Osteocyte (in vitro differentiated cells): ENCODE measurements around the gene SLC13A3. TPM values are rescaled to one million over a fixed set of nuclear protein-coding genes. Genes with fewer than 3 reads are reported as not detected.

Source experiments
- DNase-seq: peaks from one replicate; pipeline ENCODE4 v3.0.0; 2021; ENCODE audit warnings: mixed read lengths; ENCODE audit not compliant: unreplicated experiment; ENCODE audit errors: extremely low spot score
- H3K27ac Mint-ChIP-seq: one replicate; pipeline ENCODE4 v1.8.0; 2021; ENCODE audit warnings: mild to moderate bottlenecking, mixed read lengths; ENCODE audit not compliant: unreplicated experiment
- H3K27me3 Mint-ChIP-seq: one replicate; pipeline ENCODE4 v1.8.0; 2021; ENCODE audit warnings: mixed read lengths; ENCODE audit not compliant: unreplicated experiment
- H3K36me3 Mint-ChIP-seq: one replicate; pipeline ENCODE4 v1.8.0; 2021; ENCODE audit warnings: mixed read lengths; ENCODE audit not compliant: unreplicated experiment
- H3K4me1 Mint-ChIP-seq: one replicate; pipeline ENCODE4 v1.8.0; 2021; ENCODE audit warnings: mixed read lengths; ENCODE audit not compliant: unreplicated experiment
- H3K4me3 Mint-ChIP-seq: one replicate; pipeline ENCODE4 v1.8.0; 2021; ENCODE audit warnings: mild to moderate bottlenecking, moderate library complexity, mixed read lengths; ENCODE audit not compliant: unreplicated experiment
- H3K9me3 Mint-ChIP-seq: one replicate; pipeline ENCODE4 v1.8.0; 2021; ENCODE audit warnings: mixed read lengths; ENCODE audit not compliant: unreplicated experiment
- total RNA-seq: library from RNA; stranded (reverse); gene quantifications from 2 replicates; pipeline ENCODE4 v1.2.1, GENCODE V29; 2021
- TF ChIP-seq, protein P1 (sequence below): fragments of 200-600 bp; sonication (generic); IDR thresholded peaks from 2 replicates; pipeline ENCODE4 v1.5.0; 2021; ENCODE audit warnings: antibody characterized with exemption, mild to moderate bottlenecking, moderate library complexity

SLC13A3 gene
- total RNA-seq, 1 donor from 2014 or later: 1.8 TPM

DNA sequence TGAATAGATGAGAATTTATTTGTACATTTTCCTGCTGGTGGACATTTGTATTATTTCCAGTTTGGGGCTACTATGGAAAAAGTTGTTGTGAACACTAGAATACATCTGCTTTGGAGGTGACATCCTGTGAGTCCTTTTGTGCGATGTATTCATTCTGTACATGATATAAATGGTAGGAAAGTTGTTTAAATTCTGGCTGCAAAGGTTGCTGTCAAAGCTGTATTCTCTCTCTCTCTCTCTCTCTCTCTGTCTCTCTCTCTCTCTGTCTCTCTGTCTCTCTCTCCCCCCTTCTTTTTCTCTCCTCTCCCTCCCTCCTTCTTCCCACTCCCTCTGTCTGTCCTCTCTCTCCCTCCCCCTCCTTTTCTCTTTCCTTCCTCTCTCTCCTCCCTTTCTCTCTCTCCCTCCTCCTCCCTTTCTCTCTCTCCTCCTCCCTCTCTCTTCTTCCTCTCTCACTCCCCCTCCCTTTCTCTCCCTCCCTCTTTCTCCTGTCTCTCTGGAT, 25.3 kb downstream of the SLC13A3 start:
- TF ChIP-seq, protein P1, sequence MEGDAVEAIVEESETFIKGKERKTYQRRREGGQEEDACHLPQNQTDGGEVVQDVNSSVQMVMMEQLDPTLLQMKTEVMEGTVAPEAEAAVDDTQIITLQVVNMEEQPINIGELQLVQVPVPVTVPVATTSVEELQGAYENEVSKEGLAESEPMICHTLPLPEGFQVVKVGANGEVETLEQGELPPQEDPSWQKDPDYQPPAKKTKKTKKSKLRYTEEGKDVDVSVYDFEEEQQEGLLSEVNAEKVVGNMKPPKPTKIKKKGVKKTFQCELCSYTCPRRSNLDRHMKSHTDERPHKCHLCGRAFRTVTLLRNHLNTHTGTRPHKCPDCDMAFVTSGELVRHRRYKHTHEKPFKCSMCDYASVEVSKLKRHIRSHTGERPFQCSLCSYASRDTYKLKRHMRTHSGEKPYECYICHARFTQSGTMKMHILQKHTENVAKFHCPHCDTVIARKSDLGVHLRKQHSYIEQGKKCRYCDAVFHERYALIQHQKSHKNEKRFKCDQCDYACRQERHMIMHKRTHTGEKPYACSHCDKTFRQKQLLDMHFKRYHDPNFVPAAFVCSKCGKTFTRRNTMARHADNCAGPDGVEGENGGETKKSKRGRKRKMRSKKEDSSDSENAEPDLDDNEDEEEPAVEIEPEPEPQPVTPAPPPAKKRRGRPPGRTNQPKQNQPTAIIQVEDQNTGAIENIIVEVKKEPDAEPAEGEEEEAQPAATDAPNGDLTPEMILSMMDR: no peak
- Mint-ChIP-seq H3K4me1 (peaks cover 13% of the 10 kb centered on the region), H3K27ac (no peak overlapping the region)

GRCh38 chr20:46624946-46625345, 26.3 kb downstream of the SLC13A3 start:
- DNase-seq: no peak
- TF ChIP-seq, protein P1: no peak
- Mint-ChIP-seq H3K27ac (no peak overlapping the region), H3K9me3 (peaks cover 16% of the 10 kb centered on the region), H3K4me3 (no peak overlapping the region), H3K36me3 (no peaks in the 10 kb centered on the region), H3K27me3 (peaks cover 4% of the 10 kb centered on the region), H3K4me1 (peaks cover 14% of the 10 kb centered on the region)

More for the DNA sequence above, 25.3 kb downstream of the SLC13A3 start:
- no peak overlapping the region for H3K4me3 Mint-ChIP-seq
- peaks cover 4% of the 10 kb centered on the region for H3K27me3 Mint-ChIP-seq
- no peak for DNase-seq
- H3K36me3 Mint-ChIP-seq: no peaks in the 10 kb centered on the region
- peaks cover 16% of the 10 kb centered on the region for H3K9me3 Mint-ChIP-seq

- Mint-ChIP-seq H3K9me3 (peaks cover 9% of the 10 kb centered on the region), H3K4me1 (peaks cover 14% of the 10 kb centered on the region), H3K27ac (no peak overlapping the region), H3K4me3 (no peak overlapping the region), H3K36me3 (no peaks in the 10 kb centered on the region), H3K27me3 (peaks cover 4% of the 10 kb centered on the region)
- DNase-seq: no peak
- TF ChIP-seq, protein P1: no peak
Measured at GRCh38 chr20:46622165-46622564, 29.1 kb downstream of the SLC13A3 start.

GRCh38 chr20:46621492-46621891, 29.8 kb downstream of the SLC13A3 start:
- Mint-ChIP-seq H3K27ac (no peak overlapping the region), H3K4me1 (peaks cover 14% of the 10 kb centered on the region), H3K36me3 (no peaks in the 10 kb centered on the region), H3K9me3 (peaks cover 9% of the 10 kb centered on the region), H3K27me3 (no peaks in the 10 kb centered on the region), H3K4me3 (no peak overlapping the region)
- DNase-seq: no peak
- TF ChIP-seq, protein P1: no peak

GRCh38 chr20:46619445-46619844, 31.8 kb downstream of the SLC13A3 start:
- peaks cover 14% of the 10 kb centered on the region for H3K4me1 Mint-ChIP-seq
- TF ChIP-seq, protein P1: no peak
- H3K27me3 Mint-ChIP-seq: no peaks in the 10 kb centered on the region
- H3K27ac Mint-ChIP-seq: no peak overlapping the region
- no peaks in the 10 kb centered on the region for H3K36me3 Mint-ChIP-seq
- no peak overlapping the region for H3K4me3 Mint-ChIP-seq
- no peak for DNase-seq
- H3K9me3 Mint-ChIP-seq: peaks cover 9% of the 10 kb centered on the region
